Endodermal cell (in vitro differentiated cells): Measurements from ENCODE around the gene SLC26A1. TPM values are rescaled to one million over a fixed set of nuclear protein-coding genes. Genes with fewer than 3 reads are reported as not detected.

Source experiments
- total RNA-seq, 2 donors: library from RNA; stranded (reverse); fragmentation: NEBNext Ultra II Directional in 1 of 2; extraction: Animal tissue kit (Norgen Biotek cat#: 25700) in 1 of 2; gene quantifications; 2 replicates in 1 of 2; 3 replicates in 1 of 2; pipeline ENCODE4 v1.2.1, GENCODE V29; 2021

Gene SLC26A1
- total RNA-seq, 2 donors from 2014 or later = 0.55 to 1.0 TPM

Other genes starting within 250 kb of the SLC26A1 start
- gene CPLX1, start 167.3 kb downstream of the SLC26A1 start, total RNA-seq = 1 to 10 TPM; 1.0 to 1.9 TPM
- gene GAK, start 61.1 kb downstream of the SLC26A1 start, total RNA-seq = 100 to 1,000 TPM; 104 to 121 TPM
- gene TMEM175, start 60.9 kb downstream of the SLC26A1 start, total RNA-seq = 10 to 100 TPM; 15.9 to 23.0 TPM
- 10 to 100 TPM; 26.3 to 31.1 TPM for gene DGKQ, start 19.8 kb downstream of the SLC26A1 start, total RNA-seq
- gene IDUA, start 6.4 kb downstream of the SLC26A1 start, total RNA-seq = 10 to 100 TPM; 22.4 to 25.6 TPM
- 10 to 100 TPM; 51.0 to 93.3 TPM for gene FGFRL1, start 18.2 kb upstream of the SLC26A1 start, total RNA-seq
- gene RNF212, start 120.2 kb upstream of the SLC26A1 start, total RNA-seq = 1 to 10 TPM; 3.4 to 5.6 TPM
- 1 to 10 TPM; 1.4 to 2.6 TPM for gene SPON2, start 179.2 kb upstream of the SLC26A1 start, total RNA-seq